Fibroblast of lung (primary cell): Measurements from ENCODE around the gene SOX1. TPM values are rescaled to one million over a fixed set of nuclear protein-coding genes. Genes with fewer than 3 reads are reported as not detected.

Experiments
- DNase-seq, 2 donors: peaks; one replicate each; pipeline versions ENCODE4 v3.0.0 to v3.0.0-alpha.2; 2010; ENCODE audit warnings: low read depth in 2 of 2
- H2AFZ ChIP-seq: 2 replicates; pipeline ENCODE4 v1.5.1; 2012; ENCODE audit warnings: low read length, control low read depth, inconsistent platforms
- H3K27ac ChIP-seq: 2 replicates; pipeline ENCODE4 v1.5.1; 2011; ENCODE audit warnings: low read length, control low read depth; ENCODE audit not compliant: insufficient read depth
- H3K27me3 ChIP-seq: 2 replicates; pipeline ENCODE4 v1.5.1; 2011; ENCODE audit warnings: mild to moderate bottlenecking, low read length; ENCODE audit not compliant: control insufficient read depth, insufficient read depth
- H3K36me3 ChIP-seq: 2 replicates; pipeline ENCODE4 v1.5.1; 2011; ENCODE audit warnings: low read length; ENCODE audit not compliant: control insufficient read depth, insufficient read depth
- H3K4me1 ChIP-seq: 2 replicates; pipeline ENCODE4 v1.5.1; 2011; ENCODE audit warnings: low read length; ENCODE audit not compliant: control insufficient read depth, insufficient read depth; ENCODE audit errors: extremely low read depth
- H3K4me2 ChIP-seq: 2 replicates; pipeline ENCODE4 v1.5.1; 2011; ENCODE audit warnings: low read length, control low read depth; ENCODE audit not compliant: insufficient read depth; ENCODE audit errors: extremely low read depth
- H3K4me3 ChIP-seq, 4 experiments: fragments of 200-600 bp in 1 of 4; sonication (generic) in 1 of 4; replicated peaks in 1 of 4; 2 replicates each; pipeline ENCODE4 v1.5.1; 2011 to 2016; ENCODE audit warnings: low read length in 4 of 4, low read depth in 3 of 4, mild to moderate bottlenecking in 3 of 4, control low read depth in 2 of 4, inconsistent platforms in 1 of 4, mixed read lengths in 1 of 4; ENCODE audit not compliant: insufficient read depth in 1 of 4; ENCODE audit errors: control extremely low read depth in 1 of 4
- H3K79me2 ChIP-seq: 2 replicates; pipeline ENCODE4 v1.5.1; 2012; ENCODE audit warnings: mild to moderate bottlenecking, low read length, inconsistent platforms; ENCODE audit not compliant: control insufficient read depth, insufficient read depth
- H3K9ac ChIP-seq: 2 replicates; pipeline ENCODE4 v1.5.1; 2011; ENCODE audit warnings: mild to moderate bottlenecking, low read length, control low read depth; ENCODE audit not compliant: insufficient read depth
- H3K9me3 ChIP-seq: 2 replicates; pipeline ENCODE4 v1.5.1; 2012; ENCODE audit warnings: low read depth, low read length; ENCODE audit not compliant: control insufficient read depth, insufficient read depth
- H4K20me1 ChIP-seq: 2 replicates; pipeline ENCODE4 v1.5.1; 2011; ENCODE audit warnings: low read length; ENCODE audit not compliant: control insufficient read depth, insufficient read depth; ENCODE audit errors: extremely low read depth
- EZH2 ChIP-seq: IDR thresholded peaks from 2 replicates; pipeline ENCODE4 v1.5.1; 2012; ENCODE audit warnings: low read length, control low read depth, mild to moderate bottlenecking; ENCODE audit errors: missing control alignments
- polyA plus RNA-seq, 2 donors: library from polyadenylated mRNA; depleted of rRNA in 1 of 2; stranded (reverse) in 1 of 2; unstranded in 1 of 2; fragments of >200 nt; gene quantifications; 2 replicates each; pipeline ENCODE4 v1.2.1, GENCODE V29; 2011 to 2012; ENCODE audit warnings: missing spikeins in 1 of 2
- total RNA-seq: library from RNA; depleted of rRNA; stranded (reverse); fragments of >200 nt; gene quantifications from 2 replicates; pipeline ENCODE4 v1.2.1, GENCODE V29; 2014
- TF ChIP-seq, protein P1 (sequence below), 2 donors: IDR thresholded peaks in 1 of 2; conservative IDR thresholded peaks in 1 of 2; 1 replicate in 1 of 2; 2 replicates in 1 of 2; pipeline ENCODE4 v1.5.1; 2011 to 2012; ENCODE audit warnings: low read length in 2 of 2, control low read depth in 1 of 2, inconsistent platforms in 1 of 2, low read depth in 1 of 2, mild to moderate bottlenecking in 1 of 2

The SOX1 gene
- total and polyA plus RNA-seq, 2 donors (not counting 1 experiment from before 2014, with no cell fraction given) = not detected

DNA sequence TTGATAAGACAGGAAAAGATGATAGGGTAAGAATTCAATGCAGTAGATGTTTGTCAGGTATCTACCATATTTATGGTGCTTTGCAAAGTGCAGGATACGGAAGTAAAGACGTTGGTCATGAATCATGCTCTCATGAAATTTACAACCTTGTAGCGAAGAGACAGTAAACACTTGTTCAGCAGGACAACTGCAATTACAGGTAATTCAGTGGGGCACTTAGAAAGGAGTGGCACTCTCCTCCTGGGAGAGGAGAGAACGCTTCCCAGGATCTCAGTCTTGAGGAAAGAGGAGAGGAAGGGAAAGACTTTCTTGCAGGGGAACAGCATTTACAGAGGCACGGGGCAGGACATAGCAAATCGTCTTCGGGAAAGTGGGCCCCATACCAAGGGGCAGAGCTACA is 46.4 kb downstream of the SOX1 start:
- Histone ChIP-seq H2AFZ (no peak overlapping the region), H3K4me2 (no peak overlapping the region), H3K36me3 (no peaks in the 10 kb centered on the region), H3K9ac (no peak overlapping the region), H3K27ac (no peak overlapping the region), H4K20me1 (no peaks in the 10 kb centered on the region), H3K27me3 (no peaks in the 10 kb centered on the region), H3K79me2 (no peaks in the 10 kb centered on the region), H3K4me3 (no peak overlapping the region), H3K4me1 (no peaks in the 10 kb centered on the region), H3K9me3 (no peaks in the 10 kb centered on the region)
- DNase-seq = no peak
- TF ChIP-seq, protein P1, sequence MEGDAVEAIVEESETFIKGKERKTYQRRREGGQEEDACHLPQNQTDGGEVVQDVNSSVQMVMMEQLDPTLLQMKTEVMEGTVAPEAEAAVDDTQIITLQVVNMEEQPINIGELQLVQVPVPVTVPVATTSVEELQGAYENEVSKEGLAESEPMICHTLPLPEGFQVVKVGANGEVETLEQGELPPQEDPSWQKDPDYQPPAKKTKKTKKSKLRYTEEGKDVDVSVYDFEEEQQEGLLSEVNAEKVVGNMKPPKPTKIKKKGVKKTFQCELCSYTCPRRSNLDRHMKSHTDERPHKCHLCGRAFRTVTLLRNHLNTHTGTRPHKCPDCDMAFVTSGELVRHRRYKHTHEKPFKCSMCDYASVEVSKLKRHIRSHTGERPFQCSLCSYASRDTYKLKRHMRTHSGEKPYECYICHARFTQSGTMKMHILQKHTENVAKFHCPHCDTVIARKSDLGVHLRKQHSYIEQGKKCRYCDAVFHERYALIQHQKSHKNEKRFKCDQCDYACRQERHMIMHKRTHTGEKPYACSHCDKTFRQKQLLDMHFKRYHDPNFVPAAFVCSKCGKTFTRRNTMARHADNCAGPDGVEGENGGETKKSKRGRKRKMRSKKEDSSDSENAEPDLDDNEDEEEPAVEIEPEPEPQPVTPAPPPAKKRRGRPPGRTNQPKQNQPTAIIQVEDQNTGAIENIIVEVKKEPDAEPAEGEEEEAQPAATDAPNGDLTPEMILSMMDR (conservative IDR thresholded peaks at IDR 0.05 in 1 of 2, IDR thresholded peaks at IDR 0.05 in 1 of 2; ENCODE audit: low read depth in 1 of 2, low read length in 2 of 2) = no peak
- TF ChIP-seq EZH2 = no peak

DNA sequence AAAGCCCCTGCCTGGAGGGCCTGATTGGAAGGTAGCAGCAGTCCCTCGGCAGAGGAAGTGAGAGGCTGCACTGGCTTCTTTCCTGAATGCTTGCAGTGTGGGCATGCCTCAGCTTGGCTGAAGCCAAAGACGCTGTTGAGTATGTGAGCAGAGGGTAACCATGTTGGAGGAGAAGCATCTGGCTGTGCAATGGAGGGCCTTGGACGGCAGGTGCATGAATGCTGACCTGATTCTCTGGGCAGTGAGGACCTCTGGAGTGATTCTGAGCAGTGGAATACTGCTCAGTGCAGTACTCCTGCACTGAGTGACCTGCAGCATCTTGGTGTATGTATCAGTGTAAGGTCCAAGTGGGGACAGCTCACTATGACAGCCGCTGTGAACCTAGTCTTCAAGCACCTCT is 46.9 kb downstream of the SOX1 start:
- no peaks in the 10 kb centered on the region for H3K36me3 ChIP-seq
- TF ChIP-seq, protein P1 (conservative IDR thresholded peaks at IDR 0.05 in 1 of 2, IDR thresholded peaks at IDR 0.05 in 1 of 2; ENCODE audit: low read depth in 1 of 2, low read length in 2 of 2) = no peak
- no peak for TF ChIP-seq EZH2
- no peaks in the 10 kb centered on the region for H3K27me3 ChIP-seq
- DNase-seq = no peak
- H3K4me2 ChIP-seq = no peak overlapping the region
- no peaks in the 10 kb centered on the region for H3K79me2 ChIP-seq
- H4K20me1 ChIP-seq = no peaks in the 10 kb centered on the region
- H2AFZ ChIP-seq = no peak overlapping the region
- no peak overlapping the region for H3K4me3 ChIP-seq
- no peaks in the 10 kb centered on the region for H3K9me3 ChIP-seq
- no peaks in the 10 kb centered on the region for H3K4me1 ChIP-seq
- no peak overlapping the region for H3K27ac ChIP-seq
- H3K9ac ChIP-seq = no peak overlapping the region

DNA sequence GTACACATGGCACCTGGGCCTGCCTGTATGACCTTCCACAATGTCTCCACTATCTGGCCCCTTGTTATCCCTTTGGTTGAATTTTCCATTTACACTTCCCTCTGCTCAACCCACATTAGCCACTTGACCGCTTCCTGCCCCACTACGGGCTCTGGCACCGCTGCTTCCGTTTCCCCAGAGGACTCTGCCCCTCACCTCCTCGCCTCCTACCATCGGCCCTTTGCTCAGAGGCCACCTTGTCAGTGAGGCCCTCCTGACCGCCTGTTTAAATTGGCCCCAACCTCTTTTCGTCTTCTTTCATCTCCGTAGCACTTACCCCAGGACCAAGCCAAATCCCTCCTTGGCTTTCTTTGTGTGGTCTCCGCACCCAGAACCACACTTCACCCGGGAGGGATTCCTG is 47.4 kb downstream of the SOX1 start:
- H3K27me3 ChIP-seq = no peaks in the 10 kb centered on the region
- H3K9ac ChIP-seq = no peak overlapping the region
- H3K79me2 ChIP-seq = no peaks in the 10 kb centered on the region
- H2AFZ ChIP-seq = no peak overlapping the region
- no peaks in the 10 kb centered on the region for H4K20me1 ChIP-seq
- no peak overlapping the region for H3K4me2 ChIP-seq
- no peaks in the 10 kb centered on the region for H3K4me1 ChIP-seq
- TF ChIP-seq EZH2 = no peak
- TF ChIP-seq, protein P1 (conservative IDR thresholded peaks at IDR 0.05 in 1 of 2, IDR thresholded peaks at IDR 0.05 in 1 of 2; ENCODE audit: low read depth in 1 of 2, low read length in 2 of 2) = no peak
- no peak overlapping the region for H3K27ac ChIP-seq
- DNase-seq = no peak
- no peak overlapping the region for H3K4me3 ChIP-seq
- H3K9me3 ChIP-seq = no peaks in the 10 kb centered on the region
- H3K36me3 ChIP-seq = no peaks in the 10 kb centered on the region
